GM06990 (cell line): ENCODE measurements around the gene SOBP.

ENCODE experiments used
- DNase-seq: peaks from one replicate; pipeline ENCODE4 v3.0.0-alpha.2; 2011; ENCODE audit not compliant: insufficient read length; ENCODE audit errors: extremely low read depth
- H3K27me3 ChIP-seq: replicated peaks from 2 replicates; pipeline ENCODE4 v1.6.0; 2011; ENCODE audit warnings: low read length; ENCODE audit not compliant: control insufficient read depth, insufficient read depth
- H3K36me3 ChIP-seq: 2 replicates; pipeline ENCODE4 v1.5.1; 2011; ENCODE audit warnings: low read length; ENCODE audit not compliant: control insufficient read depth, insufficient read depth
- H3K4me3 ChIP-seq: replicated peaks from 2 replicates; pipeline ENCODE4 v1.5.1; 2011; ENCODE audit warnings: low read depth, mild to moderate bottlenecking, control low read depth, low read length
- CTCF ChIP-seq: IDR thresholded peaks from 2 replicates; pipeline ENCODE4 v1.5.1; 2011; ENCODE audit warnings: low read length, control low read depth, mild to moderate bottlenecking, inconsistent platforms; ENCODE audit not compliant: insufficient read depth, poor library complexity, severe bottlenecking

Gene SOBP

GRCh38 chr6:107636486-107636885, 146.6 kb downstream of the SOBP start:
- H3K4me3 ChIP-seq, result no peak overlapping the region
- no peak for DNase-seq
- no peaks in the 10 kb centered on the region for H3K36me3 ChIP-seq
- H3K27me3 ChIP-seq, result no peaks in the 10 kb centered on the region; the same call in 1 of the 2 replicates
- peak; percentile 22 for TF ChIP-seq CTCF

GRCh38 chr6:107637316-107638315, 147.7 kb downstream of the SOBP start:
- no peaks in the 10 kb centered on the region for H3K36me3 ChIP-seq
- no peaks in the 10 kb centered on the region; the same call in 1 of the 2 replicates for H3K27me3 ChIP-seq
- TF ChIP-seq CTCF, result no peak
- no peak for DNase-seq
- H3K4me3 ChIP-seq, result no peak overlapping the region

- DNase-seq, result no peak
- Histone ChIP-seq H3K4me3 (no peak overlapping the region; the same call in 1 of the 2 replicates), H3K27me3 (no peaks in the 10 kb centered on the region), H3K36me3 (no peaks in the 10 kb centered on the region)
- no peak for TF ChIP-seq CTCF
Observed at GRCh38 chr6:107638493-107638892, 148.6 kb downstream of the SOBP start.

- no peak for DNase-seq
- TF ChIP-seq CTCF, result no peak
Observed at GRCh38 chr6:107639511-107639910, 149.6 kb downstream of the SOBP start.

GRCh38 chr6:107641071-107641470, 151.2 kb downstream of the SOBP start:
- Histone ChIP-seq H3K4me3 (no peak overlapping the region), H3K36me3 (no peaks in the 10 kb centered on the region), H3K27me3 (no peaks in the 10 kb centered on the region)
- no peak for TF ChIP-seq CTCF
- DNase-seq, result no peak

More at GRCh38 chr6:107639511-107639910, 149.6 kb downstream of the SOBP start:
- no peaks in the 10 kb centered on the region for H3K27me3 ChIP-seq
- no peak overlapping the region for H3K4me3 ChIP-seq
- H3K36me3 ChIP-seq, result no peaks in the 10 kb centered on the region
